AG04449 (cell line): ENCODE measurements around the gene DENND1B.

Experiments
- CTCF ChIA-PET: fragments of 350-600 bp; formaldehyde crosslinking; extraction: SDS; loops from one replicate; lab custom pipeline; 2021; ENCODE audit warnings: antibody characterized with exemption; lab: Yijun Ruan, JAX
- POLR2A ChIA-PET: fragments of 400-600, 350-600 bp; formaldehyde crosslinking; extraction: SDS; loops from one replicate; lab custom pipeline; 2020; ENCODE audit warnings: antibody characterized with exemption, inconsistent platforms; lab: Yijun Ruan, JAX
- DNase-seq: peaks from one replicate; pipeline ENCODE4 v3.0.0-alpha.2; 2010; ENCODE audit warnings: low read depth, low spot score
- H3K4me3 ChIP-seq: 2 replicates; pipeline ENCODE4 v1.5.1; 2011; ENCODE audit warnings: low read depth, mild to moderate bottlenecking, control low read depth, low read length
- TF ChIP-seq, protein P1 (sequence below): IDR thresholded peaks from one replicate; pipeline ENCODE4 v1.5.1; 2011; ENCODE audit warnings: mild to moderate bottlenecking, moderate library complexity, low read length, control low read depth, inconsistent platforms; ENCODE audit not compliant: insufficient read depth; ENCODE audit errors: missing control alignments

DENND1B gene

DNA sequence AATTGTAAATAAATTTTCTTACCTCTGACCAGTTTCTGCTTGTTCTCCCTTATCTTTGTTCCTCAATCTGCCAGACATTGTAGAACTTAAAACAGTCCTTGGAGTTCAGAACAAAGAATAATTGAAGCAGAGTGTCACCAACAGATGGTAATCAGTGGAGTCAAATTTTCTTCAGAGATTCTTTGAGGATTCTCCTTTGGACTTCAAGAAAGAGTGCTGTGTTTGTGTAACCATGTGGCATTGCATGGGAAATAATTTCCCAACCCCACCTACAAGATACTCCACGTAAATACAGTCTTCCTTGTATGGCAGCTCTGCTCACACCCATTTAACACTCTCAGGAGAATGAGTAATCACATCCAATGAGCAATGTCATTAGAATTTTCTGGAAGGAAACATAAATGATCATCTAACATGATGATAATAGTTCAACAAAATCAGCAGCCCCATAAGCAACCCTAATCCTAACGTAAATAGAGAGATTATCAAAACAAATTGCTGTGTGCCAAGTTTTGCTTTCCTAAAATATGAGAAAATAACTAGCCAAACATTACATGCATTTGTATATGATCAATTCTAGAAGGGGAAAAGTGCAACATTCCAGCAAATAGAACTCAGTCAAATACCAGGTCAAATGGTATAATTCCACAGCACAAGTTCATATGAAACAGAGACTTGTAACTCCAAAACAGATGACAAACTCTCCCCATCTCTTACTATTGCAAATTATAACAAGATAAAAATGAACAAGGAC lies 6.9 kb upstream of the DENND1B start:
- ChIA-PET CTCF (no interaction called here), POLR2A (interaction anchor here (0.8 kb wide), 1 partner anchor 121 kb away, joined by 3 read pairs; no protein-coding TSS in a partner anchor)
- H3K4me3 ChIP-seq = no peak overlapping the region
- TF ChIP-seq, protein P1, sequence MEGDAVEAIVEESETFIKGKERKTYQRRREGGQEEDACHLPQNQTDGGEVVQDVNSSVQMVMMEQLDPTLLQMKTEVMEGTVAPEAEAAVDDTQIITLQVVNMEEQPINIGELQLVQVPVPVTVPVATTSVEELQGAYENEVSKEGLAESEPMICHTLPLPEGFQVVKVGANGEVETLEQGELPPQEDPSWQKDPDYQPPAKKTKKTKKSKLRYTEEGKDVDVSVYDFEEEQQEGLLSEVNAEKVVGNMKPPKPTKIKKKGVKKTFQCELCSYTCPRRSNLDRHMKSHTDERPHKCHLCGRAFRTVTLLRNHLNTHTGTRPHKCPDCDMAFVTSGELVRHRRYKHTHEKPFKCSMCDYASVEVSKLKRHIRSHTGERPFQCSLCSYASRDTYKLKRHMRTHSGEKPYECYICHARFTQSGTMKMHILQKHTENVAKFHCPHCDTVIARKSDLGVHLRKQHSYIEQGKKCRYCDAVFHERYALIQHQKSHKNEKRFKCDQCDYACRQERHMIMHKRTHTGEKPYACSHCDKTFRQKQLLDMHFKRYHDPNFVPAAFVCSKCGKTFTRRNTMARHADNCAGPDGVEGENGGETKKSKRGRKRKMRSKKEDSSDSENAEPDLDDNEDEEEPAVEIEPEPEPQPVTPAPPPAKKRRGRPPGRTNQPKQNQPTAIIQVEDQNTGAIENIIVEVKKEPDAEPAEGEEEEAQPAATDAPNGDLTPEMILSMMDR = no peak
- DNase-seq = no peak

DNA sequence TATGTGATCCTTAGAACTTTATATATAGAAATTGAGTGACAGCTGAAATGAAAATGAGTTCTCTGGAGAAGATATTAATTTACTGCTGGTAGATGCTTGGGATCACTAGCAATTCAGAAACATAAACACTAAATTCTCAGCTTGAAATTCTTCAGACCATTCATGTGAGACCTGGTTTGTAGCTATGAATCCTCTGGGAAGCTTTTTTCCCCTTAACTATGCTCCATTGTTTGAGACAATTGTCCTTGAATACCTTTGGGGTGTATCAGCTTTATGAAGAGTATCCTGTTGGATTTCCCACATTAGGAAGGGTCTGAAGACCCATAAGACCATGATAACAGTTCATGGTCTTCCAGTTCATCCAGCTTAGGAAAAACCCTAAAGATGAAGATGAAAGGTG lies 4.6 kb upstream of the DENND1B start:
- TF ChIP-seq, protein P1 = no peak
- CTCF ChIA-PET = no interaction called here
- POLR2A ChIA-PET = no interaction called here
- DNase-seq = no peak
- H3K4me3 ChIP-seq = no peak overlapping the region

DNA sequence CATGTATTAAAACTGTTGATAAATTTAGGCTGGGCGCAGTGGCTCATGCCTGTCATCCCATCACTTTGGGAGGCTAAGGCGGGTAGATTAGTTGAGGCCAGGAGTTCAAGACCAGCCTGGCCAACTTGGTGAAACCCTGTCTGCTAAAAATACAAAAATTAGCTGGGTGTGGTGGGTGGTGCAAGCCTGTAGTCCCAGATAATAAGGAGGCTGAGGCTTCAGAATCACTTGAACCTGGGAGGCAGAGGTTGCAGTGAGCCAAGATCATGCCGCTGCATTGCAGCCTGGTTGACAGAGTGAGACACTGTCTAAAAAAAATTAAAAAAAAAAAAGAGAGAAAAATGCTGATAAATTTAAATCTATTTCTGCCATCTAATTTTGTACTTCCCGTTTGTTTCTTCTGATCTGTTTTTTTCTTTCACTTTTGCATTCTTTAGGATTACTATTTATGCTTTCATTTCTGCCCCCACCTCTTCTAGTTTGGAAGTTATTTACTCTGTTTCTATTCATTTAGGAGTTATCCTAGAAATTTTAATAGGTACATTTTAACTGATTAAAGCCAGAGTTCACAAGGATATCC lies 3.2 kb upstream of the DENND1B start:
- no peak for DNase-seq
- POLR2A ChIA-PET = no interaction called here
- TF ChIP-seq, protein P1 = no peak
- no peak overlapping the region for H3K4me3 ChIP-seq
- CTCF ChIA-PET = no interaction called here

DNA sequence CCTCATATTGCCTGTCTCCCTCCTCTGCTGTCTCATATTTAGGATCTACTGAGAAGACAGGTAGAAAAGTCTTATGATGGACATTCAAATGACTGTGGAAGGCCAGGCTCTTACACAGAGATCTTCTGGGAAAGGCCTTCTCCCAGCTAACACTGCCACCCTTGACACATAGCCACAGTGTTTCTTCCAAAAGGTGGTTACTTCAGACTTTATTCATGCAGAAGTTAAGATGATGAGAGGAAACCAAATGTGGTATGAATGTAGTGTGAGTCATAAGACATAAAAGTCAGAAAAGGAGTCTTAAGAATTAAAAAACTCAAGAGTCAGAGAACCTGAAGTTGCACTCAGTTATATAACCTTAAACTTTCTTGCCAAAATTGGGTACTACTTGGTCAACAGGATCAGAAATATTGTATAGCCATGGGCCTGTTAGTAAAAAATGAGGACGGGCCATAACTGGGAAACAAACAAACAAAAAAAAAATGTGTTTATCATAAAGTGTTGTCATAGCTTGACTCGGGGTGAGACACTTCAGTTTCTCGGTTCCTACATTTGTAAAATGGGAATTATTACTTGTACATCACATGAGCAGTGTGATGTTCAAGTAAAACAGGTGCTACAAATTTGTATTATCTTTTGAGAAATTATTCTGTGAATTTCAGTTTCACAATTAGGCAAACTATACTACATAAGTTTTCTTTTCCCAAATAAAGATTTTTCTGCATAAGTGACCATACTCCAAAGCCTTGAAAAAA lies 1.2 kb upstream of the DENND1B start:
- ChIA-PET CTCF (interaction anchor here (1.7 kb wide), 1 partner anchor 10 kb away, joined by 3 read pairs; no protein-coding TSS in a partner anchor), POLR2A (interaction anchor here (0.8 to 1.2 kb wide), 2 partner anchors 22 to 315 kb away, joined by 3 read pairs; no protein-coding TSS in a partner anchor)
- DNase-seq = peak; percentile 73
- no peak overlapping the region for H3K4me3 ChIP-seq
- TF ChIP-seq, protein P1 = no peak

DNA sequence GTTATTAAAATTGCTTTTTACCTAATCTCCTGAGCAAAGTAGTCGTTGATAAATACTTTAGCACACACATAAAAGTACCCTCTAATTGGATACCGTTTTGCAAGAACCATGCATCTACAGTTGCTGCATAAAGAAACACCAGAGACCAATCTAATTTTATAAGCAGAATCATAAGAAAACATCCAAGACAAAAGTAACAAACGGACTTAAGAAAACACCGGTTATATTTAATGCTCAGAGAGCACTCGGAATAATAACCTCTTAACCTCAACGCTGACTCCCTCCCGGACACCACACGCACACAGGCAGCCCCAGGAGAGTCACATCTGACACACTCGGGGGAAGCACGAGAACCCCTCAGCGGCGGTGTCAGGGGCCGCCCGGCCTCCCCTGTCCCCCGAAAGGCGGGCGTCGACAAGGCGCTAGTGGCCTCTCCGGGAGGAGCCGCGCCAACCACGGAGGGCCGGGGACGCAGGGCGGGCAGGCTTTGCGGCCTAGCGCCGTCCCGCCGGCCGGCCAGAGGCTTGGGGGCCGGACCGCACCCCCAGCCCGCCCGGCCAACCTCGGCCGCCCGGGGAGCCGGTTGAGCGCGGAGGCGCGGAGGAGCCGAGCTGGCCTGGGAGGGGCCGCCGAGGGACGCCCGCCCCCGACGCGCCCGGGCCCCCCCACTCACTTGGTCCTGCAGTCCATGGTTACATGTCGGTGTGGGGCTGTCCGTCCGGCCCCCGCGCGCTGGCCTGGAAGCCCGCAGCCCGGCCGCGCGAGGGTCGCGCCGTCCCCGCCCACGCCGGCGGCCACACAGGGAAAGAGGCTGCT lies 606 bp downstream of the DENND1B start:
- ChIA-PET CTCF (no interaction called here), POLR2A (no interaction called here)
- TF ChIP-seq, protein P1 = no peak
- peak overlapping the region; percentile 64 for H3K4me3 ChIP-seq
- no peak for DNase-seq
